OCI-LY1 (cell line): Measurements from ENCODE around the gene SERF1A.
"Not testable (repeated sequence)": the region's sequence is repeated elsewhere in the genome, so short reads cannot be mapped to it uniquely, and the experiment has no call there.

Experiments
- H2AFZ ChIP-seq: fragments of 200-600 bp; sonication (generic), shearing (Covaris generic); 2 replicates; pipeline ENCODE4 v1.6.0; 2014; ENCODE audit warnings: antibody characterized with exemption, mild to moderate bottlenecking, low read length
- H3F3A ChIP-seq: fragments of 200-600 bp; sonication (generic), shearing (Covaris generic); 2 replicates; pipeline ENCODE4 v1.6.0; 2014; ENCODE audit warnings: mild to moderate bottlenecking, antibody characterized with exemption, low read length, moderate library complexity; ENCODE audit not compliant: insufficient read depth
- H3K27ac ChIP-seq: fragments of 200-600 bp; sonication (generic); 2 replicates; pipeline ENCODE4 v1.5.1; 2014; ENCODE audit warnings: low read length, mixed run types, mild to moderate bottlenecking, low read depth; ENCODE audit not compliant: poor library complexity, severe bottlenecking
- H3K27me3 ChIP-seq: fragments of 200-600 bp; sonication (generic); 2 replicates; pipeline ENCODE4 v1.6.0; 2014; ENCODE audit warnings: antibody characterized with exemption, mild to moderate bottlenecking, low read length, moderate library complexity; ENCODE audit not compliant: insufficient read depth
- H3K36me3 ChIP-seq: fragments of 200-600 bp; sonication (generic); 2 replicates; pipeline ENCODE4 v1.6.1; 2014; ENCODE audit warnings: mild to moderate bottlenecking, antibody characterized with exemption, low read length, moderate library complexity, mixed read lengths; ENCODE audit not compliant: insufficient read depth
- H3K4me1 ChIP-seq: fragments of 200-600 bp; sonication (generic); 2 replicates; pipeline ENCODE4 v1.5.1; 2014; ENCODE audit warnings: mild to moderate bottlenecking, low read length, moderate library complexity; ENCODE audit not compliant: insufficient read depth, severe bottlenecking
- H3K4me2 ChIP-seq: fragments of 200-600 bp; sonication (generic), shearing (Covaris generic); 2 replicates; pipeline ENCODE4 v1.6.1; 2014; ENCODE audit warnings: low read length
- H3K4me3 ChIP-seq: fragments of 200-600 bp; sonication (generic); 2 replicates; pipeline ENCODE4 v1.5.1; 2014; ENCODE audit warnings: low read length, low read depth, mild to moderate bottlenecking, mixed read lengths; ENCODE audit not compliant: poor library complexity, severe bottlenecking
- H3K79me2 ChIP-seq: fragments of 200-600 bp; shearing (Covaris generic); 2 replicates; pipeline ENCODE4 v1.6.1; 2016; ENCODE audit warnings: mixed run types, low read length, mixed read lengths; ENCODE audit not compliant: insufficient read depth
- H3K9ac ChIP-seq: fragments of 200-600 bp; sonication (generic), shearing (Covaris generic); 2 replicates; pipeline ENCODE4 v1.6.1; 2014; ENCODE audit warnings: mild to moderate bottlenecking, low read length, mixed read lengths
- H3K9me2 ChIP-seq: fragments of 200-600 bp; sonication (generic), shearing (Covaris generic); 2 replicates; pipeline ENCODE4 v1.6.1; 2014; ENCODE audit warnings: low read depth, mild to moderate bottlenecking, low read length, mixed read lengths
- H3K9me3 ChIP-seq: fragments of 200-600 bp; shearing (Covaris generic); 2 replicates; pipeline ENCODE4 v1.6.1; 2014; ENCODE audit warnings: low read length, mixed read lengths
- H4K20me1 ChIP-seq: fragments of 200-600 bp; sonication (generic), shearing (Covaris generic); 2 replicates; pipeline ENCODE4 v1.6.0; 2016; ENCODE audit warnings: mild to moderate bottlenecking, low read length; ENCODE audit not compliant: insufficient read depth

The SERF1A gene

GRCh38 chr5:70900533-70901271 lies at the start of gene SERF1A:
Gene SERF1A, plus strand, starts transcription at chr5:70900669. Its CDS starts 201 bp downstream, at chr5:70900870.
- H3K4me2 ChIP-seq, H3F3A ChIP-seq, H2AFZ ChIP-seq, H4K20me1 ChIP-seq, H3K27ac ChIP-seq, H3K4me1 ChIP-seq, H3K79me2 ChIP-seq, H3K9me3 ChIP-seq, H3K9me2 ChIP-seq, H3K36me3 ChIP-seq, H3K9ac ChIP-seq, H3K27me3 ChIP-seq, H3K4me3 ChIP-seq: not testable (repeated sequence)

- not testable (repeated sequence) for H3K4me1 ChIP-seq, H3K4me3 ChIP-seq, H3F3A ChIP-seq, H3K27me3 ChIP-seq, H3K36me3 ChIP-seq, H3K4me2 ChIP-seq, H3K9ac ChIP-seq, H3K9me2 ChIP-seq, H2AFZ ChIP-seq, H3K9me3 ChIP-seq, H3K27ac ChIP-seq, H3K79me2 ChIP-seq, H4K20me1 ChIP-seq
These were observed 33.7 kb upstream of the SERF1A start for GRCh38 chr5:70866778-70867177.

GRCh38 chr5:70870626-70871025 lies 29.8 kb upstream of the SERF1A start:
- not testable (repeated sequence) for H3K4me3 ChIP-seq, H3K36me3 ChIP-seq, H3K27me3 ChIP-seq, H3K9me2 ChIP-seq, H3K4me2 ChIP-seq, H4K20me1 ChIP-seq, H3K9me3 ChIP-seq, H3F3A ChIP-seq, H3K27ac ChIP-seq, H3K9ac ChIP-seq, H3K4me1 ChIP-seq, H2AFZ ChIP-seq, H3K79me2 ChIP-seq

- H3F3A ChIP-seq, H3K4me1 ChIP-seq, H3K36me3 ChIP-seq, H3K4me3 ChIP-seq, H2AFZ ChIP-seq, H3K4me2 ChIP-seq, H4K20me1 ChIP-seq, H3K79me2 ChIP-seq, H3K27me3 ChIP-seq, H3K9me2 ChIP-seq, H3K9me3 ChIP-seq, H3K9ac ChIP-seq, H3K27ac ChIP-seq: not testable (repeated sequence)
These were observed 4.4 kb upstream of the SERF1A start for GRCh38 chr5:70896076-70896475.

GRCh38 chr5:70901272-70901571 lies 753 bp downstream of the SERF1A start:
- not testable (repeated sequence) for H3K9me2 ChIP-seq, H4K20me1 ChIP-seq

GRCh38 chr5:70906624-70907023 lies 6.2 kb downstream of the SERF1A start:
- not testable (repeated sequence) for H3K36me3 ChIP-seq, H3K9me3 ChIP-seq, H3K4me1 ChIP-seq, H3K4me2 ChIP-seq, H4K20me1 ChIP-seq, H3K27ac ChIP-seq, H3K4me3 ChIP-seq, H3K9ac ChIP-seq, H3K9me2 ChIP-seq, H3K79me2 ChIP-seq, H2AFZ ChIP-seq, H3F3A ChIP-seq, H3K27me3 ChIP-seq

More at GRCh38 chr5:70901272-70901571, 753 bp downstream of the SERF1A start:
- H3K27ac ChIP-seq, H3K4me1 ChIP-seq, H3K9me3 ChIP-seq, H3K4me2 ChIP-seq, H3F3A ChIP-seq, H3K27me3 ChIP-seq, H3K4me3 ChIP-seq, H3K9ac ChIP-seq, H3K79me2 ChIP-seq, H3K36me3 ChIP-seq, H2AFZ ChIP-seq: not testable (repeated sequence)

GRCh38 chr5:70916829-70917228 lies 16.4 kb downstream of the SERF1A start:
- H3K4me3 ChIP-seq, H3K9me3 ChIP-seq, H2AFZ ChIP-seq, H3K9me2 ChIP-seq, H3K79me2 ChIP-seq, H3F3A ChIP-seq, H3K36me3 ChIP-seq, H3K27me3 ChIP-seq, H3K4me1 ChIP-seq, H3K4me2 ChIP-seq, H4K20me1 ChIP-seq, H3K27ac ChIP-seq, H3K9ac ChIP-seq: not testable (repeated sequence)

- H3K27me3 ChIP-seq, H3K4me3 ChIP-seq, H3K79me2 ChIP-seq, H3K36me3 ChIP-seq, H3K9ac ChIP-seq, H3F3A ChIP-seq, H2AFZ ChIP-seq, H3K9me3 ChIP-seq, H3K9me2 ChIP-seq, H3K4me2 ChIP-seq, H4K20me1 ChIP-seq, H3K27ac ChIP-seq, H3K4me1 ChIP-seq: not testable (repeated sequence)
These were observed 24.7 kb downstream of the SERF1A start for GRCh38 chr5:70925211-70925562.
